Heart left ventricle (tissue), 13 donors: ENCODE data around the gene GDF7.

Source experiments
- POLR2A ChIP-seq, 2 donors: fragments of 450-650 bp; IDR thresholded peaks; one replicate each; pipeline ENCODE4 v1.6.1; 2017; ENCODE audit warnings: antibody characterized with exemption in 2 of 2, mild to moderate bottlenecking in 2 of 2, moderate library complexity in 2 of 2
- TF ChIP-seq, protein P1 (sequence below), 12 donors: fragments of 200-600 bp; sonication (generic) in 4 of 12; IDR thresholded peaks; one replicate each; pipeline versions ENCODE4 v1.5.0 to v1.8.0; 2018 to 2022; ENCODE audit warnings: antibody characterized with exemption in 12 of 12, mild to moderate bottlenecking in 5 of 12
- donor health status: ischemic (EF 13 %, LVEDD 7.1; RV severe dilation, severe dysfunction).
- donor health status: DM: no; HTN: yes; CAD: no.
- donor health status: DM: no; HTN: no; CAD: no.
- donor health status: ischemic (EF 25% LVEDD 6.9; RV normal size, moderate dysfunction).
- donor health status: ischemic (EF 25% LVEDD 5.7; RV mildly dilated, moderate dysfunction).
- donor health status: ischemic (EF 35%, LVEDD 5.7; RV mildly dilated, moderate dysfunction).
- donor health status: nonischemic (EF 11% LVEDD 7.7; RV severe dilation, severe dysfunction).
- donor health status: DM: yes; HTN: yes; CAD: no.
- donor health status: PGD.
- donor health status: ischemic (EF 29% LVEDD 5.4; RV normal size, mild dysfunction).
- donor health status: nonischemic (EF 23%, LVEDD 6.1; RV moderate dilation, normal function).

DNA sequence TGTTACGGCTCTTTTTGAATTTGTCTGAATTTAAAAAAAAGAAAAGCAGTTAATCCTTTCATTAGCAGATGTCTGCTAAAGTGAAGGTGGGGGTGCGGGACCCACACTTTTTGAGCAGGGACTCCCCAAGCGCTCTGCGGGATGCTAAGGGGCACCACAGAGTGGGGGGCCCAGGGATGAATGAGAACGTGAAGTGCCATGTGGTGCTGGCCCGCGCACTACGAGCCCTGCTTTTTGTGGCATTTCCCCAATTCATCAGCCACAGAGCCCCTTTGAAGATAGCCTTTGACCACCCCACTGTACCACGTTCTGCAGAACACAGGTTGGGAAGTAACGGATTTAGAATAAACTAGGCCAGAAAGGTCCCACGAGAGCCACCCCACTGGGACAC lies 44.7 kb upstream of the GDF7 start:
- TF ChIP-seq, protein P1, sequence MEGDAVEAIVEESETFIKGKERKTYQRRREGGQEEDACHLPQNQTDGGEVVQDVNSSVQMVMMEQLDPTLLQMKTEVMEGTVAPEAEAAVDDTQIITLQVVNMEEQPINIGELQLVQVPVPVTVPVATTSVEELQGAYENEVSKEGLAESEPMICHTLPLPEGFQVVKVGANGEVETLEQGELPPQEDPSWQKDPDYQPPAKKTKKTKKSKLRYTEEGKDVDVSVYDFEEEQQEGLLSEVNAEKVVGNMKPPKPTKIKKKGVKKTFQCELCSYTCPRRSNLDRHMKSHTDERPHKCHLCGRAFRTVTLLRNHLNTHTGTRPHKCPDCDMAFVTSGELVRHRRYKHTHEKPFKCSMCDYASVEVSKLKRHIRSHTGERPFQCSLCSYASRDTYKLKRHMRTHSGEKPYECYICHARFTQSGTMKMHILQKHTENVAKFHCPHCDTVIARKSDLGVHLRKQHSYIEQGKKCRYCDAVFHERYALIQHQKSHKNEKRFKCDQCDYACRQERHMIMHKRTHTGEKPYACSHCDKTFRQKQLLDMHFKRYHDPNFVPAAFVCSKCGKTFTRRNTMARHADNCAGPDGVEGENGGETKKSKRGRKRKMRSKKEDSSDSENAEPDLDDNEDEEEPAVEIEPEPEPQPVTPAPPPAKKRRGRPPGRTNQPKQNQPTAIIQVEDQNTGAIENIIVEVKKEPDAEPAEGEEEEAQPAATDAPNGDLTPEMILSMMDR (IDR thresholded peaks at IDR 0.05), result no peak
- no peak for TF ChIP-seq POLR2A (IDR thresholded peaks at IDR 0.05)
